Motor neuron (in vitro differentiated cells): Measurements from ENCODE around the gene IQGAP2. TPM values are rescaled to one million over a fixed set of nuclear protein-coding genes. Genes with fewer than 3 reads are reported as not detected.
A peak's percentile ranks its signal among the peaks of the same experiment; 100 is the strongest.

Experiments
- ATAC-seq, 8 experiments: fragments of 200-7000 bp; cut with Tn5 transposase; replicated peaks in 6 of 8; 2 replicates each; pipeline ENCODE4 v1.8.0; 2021; ENCODE audit warnings: mild to moderate bottlenecking in 8 of 8, moderate library complexity in 8 of 8
- H3K27ac ChIP-seq, 2 donors: fragments of 250-450 bp; sonication (Bioruptor Pico); 2 replicates each; pipeline ENCODE4 v1.9.0; 2021; ENCODE audit warnings: antibody characterized with exemption in 2 of 2, mild to moderate bottlenecking in 2 of 2, moderate library complexity in 1 of 2
- H3K4me1 ChIP-seq, 2 donors: fragments of 250-450 bp; sonication (Bioruptor Pico); replicated peaks in 1 of 2; 2 replicates each; pipeline ENCODE4 v1.6.1; 2021; ENCODE audit warnings: antibody characterized with exemption in 2 of 2, mild to moderate bottlenecking in 2 of 2, moderate library complexity in 1 of 2
- H3K4me3 ChIP-seq, 5 donors: fragments of 250-450 bp; sonication (Bioruptor Pico); 2 replicates each; pipeline ENCODE4 v1.9.0; 2021; ENCODE audit warnings: antibody characterized with exemption in 5 of 5, mild to moderate bottlenecking in 5 of 5, moderate library complexity in 4 of 5
- WGBS, 10 experiments: fragments of 450-650 bp; shearing (Covaris generic); methylation state at CpG; one replicate each; pipeline ENCODE4 v1.0.0; 2022; 5-methylcytosine and 5-hydroxymethylcytosine counted together
- in situ Hi-C, 9 experiments: fragments of 400-800 bp; cut with MboI; loops; one replicate each; pipeline ENCODE4 v1.15.0; 2021; ENCODE audit warnings: low sequenced_read_pairs in 9 of 9, low pct_unique_long_range_greater_than_20kb in 2 of 9; ENCODE audit not compliant: unreplicated experiment in 9 of 9
- total RNA-seq, 8 experiments: library from RNA; unstranded; fragments of 300-600 nt; gene quantifications; 2 replicates each; pipeline versions ENCODE4 v1.2.3 to v1.2.4, GENCODE V29; 2022

IQGAP2 gene
- total RNA-seq, 8 experiments from 2014 or later, result 6.3 to 74.8 (median 14.2) TPM

- Histone ChIP-seq H3K4me3 (peak overlapping the region; percentile 51 to 79 (median 65)), H3K4me1 (peaks cover 10 to 25% of the 10 kb centered on the region in 2 donors), H3K27ac (no peak overlapping the region)
- 0 to 79% (median 33%) methylated on average over 1 to 8 of the region's 21 CpGs; no CpG with 5 or more reads in 1 of the 10 experiments for WGBS, 10 experiments
- in situ Hi-C loops, result loop anchor here in 2 of 9 experiments (10.0 kb wide), 1 partner anchor 140 kb away; no protein-coding TSS in a partner anchor
- peak in 6 of 8 experiments; percentile 10 to 27 (median 20) for ATAC-seq
Observed at GRCh38 chr5:76404223-76405211, 1.4 kb downstream of the IQGAP2 start.

- Histone ChIP-seq H3K4me3 (no peak overlapping the region), H3K4me1 (peaks cover 10 to 25% of the 10 kb centered on the region in 2 donors), H3K27ac (no peak overlapping the region)
- WGBS, 10 experiments, result 0 to 56% (median 17%) methylated on average over 1 of the region's 1 CpG; no CpG with 5 or more reads in 5 of the 10 experiments
- no peak for ATAC-seq
- in situ Hi-C loops, result loop anchor here in 2 of 9 experiments (10.0 kb wide), 1 partner anchor 139 kb away; no protein-coding TSS in a partner anchor
Observed at GRCh38 chr5:76406014-76406413, 2.9 kb downstream of the IQGAP2 start.

GRCh38 chr5:76406673-76407072, 3.6 kb downstream of the IQGAP2 start:
- in situ Hi-C loops, result loop anchor here in 2 of 9 experiments (10.0 kb wide), 1 partner anchor 138 kb away; no protein-coding TSS in a partner anchor
- ATAC-seq, result no peak
- Histone ChIP-seq H3K4me1 (peaks cover 10 to 24% of the 10 kb centered on the region in 2 donors), H3K27ac (no peak overlapping the region), H3K4me3 (no peak overlapping the region)
- 40 to 100% (median 74%) methylated on average over 1 of the region's 1 CpG; no CpG with 5 or more reads in 6 of the 10 experiments for WGBS, 10 experiments

DNA sequence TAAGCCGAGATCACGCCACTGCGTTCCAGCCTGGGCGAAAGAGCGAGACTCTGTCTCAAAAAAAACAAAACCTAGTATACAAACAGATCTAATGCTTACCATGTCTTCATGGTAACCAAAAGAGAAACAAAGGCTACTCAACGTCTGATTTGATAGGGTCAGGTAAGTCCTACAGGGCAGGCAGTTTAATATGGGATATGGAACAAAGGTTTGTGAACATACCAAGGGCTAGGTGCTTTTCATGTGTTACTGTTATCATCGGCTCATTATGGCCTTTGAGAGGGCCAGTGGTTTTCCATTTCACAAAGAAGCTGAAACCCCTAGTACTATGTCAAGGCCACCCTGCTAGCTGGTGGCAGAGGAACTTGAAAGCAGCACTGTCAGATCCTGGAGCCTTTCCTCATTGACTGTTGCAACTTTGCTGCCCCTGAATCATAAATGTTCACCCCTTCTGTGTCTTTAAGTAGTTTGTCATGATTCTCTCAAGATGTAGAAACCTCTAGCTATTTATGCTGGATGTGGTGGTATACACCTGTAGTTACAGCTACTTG, 5.1 kb downstream of the IQGAP2 start:
- in situ Hi-C loops, result loop anchor here in 2 of 9 experiments (10.0 kb wide), 1 partner anchor 137 kb away; no protein-coding TSS in a partner anchor
- Histone ChIP-seq H3K4me3 (no peak overlapping the region), H3K4me1 (peaks cover 4 to 17% of the 10 kb centered on the region in 2 donors), H3K27ac (no peak overlapping the region)
- ATAC-seq, result no peak
- 20 to 100% (median 90%) methylated on average over 1 to 3 of the region's 7 CpGs; no CpG with 5 or more reads in 5 of the 10 experiments for WGBS, 10 experiments

DNA sequence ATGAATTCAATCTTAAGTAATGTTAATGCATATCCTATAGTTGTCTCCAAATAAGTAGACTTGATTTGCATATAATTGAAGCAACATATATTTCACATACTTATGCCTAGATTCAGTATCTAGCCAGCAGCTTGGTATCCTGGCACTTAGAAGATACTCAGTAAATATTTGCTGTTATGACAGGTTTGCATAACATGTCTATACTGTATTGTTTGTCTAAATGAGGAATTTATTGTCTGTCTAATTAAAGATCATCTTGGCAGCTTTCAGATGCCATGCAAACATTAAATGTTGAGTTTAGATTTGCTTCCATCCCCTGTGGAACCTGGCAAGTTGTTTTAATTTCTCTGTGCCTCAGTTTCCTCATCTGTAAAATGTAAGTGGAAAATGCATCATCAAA, 9.4 kb downstream of the IQGAP2 start:
- Histone ChIP-seq H3K4me1 (no peaks in the 10 kb centered on the region), H3K27ac (no peak overlapping the region), H3K4me3 (no peak overlapping the region)
- no peak for ATAC-seq
- in situ Hi-C loops, result no loop called here

- no peak for ATAC-seq
- WGBS, 10 experiments, result 20 to 100% (median 95%) methylated on average over 1 to 5 of the region's 5 CpGs; no CpG with 5 or more reads in 3 of the 10 experiments
- in situ Hi-C loops, result no loop called here
- no peaks in the 10 kb centered on the region for H3K4me1 ChIP-seq
- no peak overlapping the region for H3K27ac ChIP-seq
- H3K4me3 ChIP-seq, result no peak overlapping the region
Observed at GRCh38 chr5:76413746-76414145, 10.7 kb downstream of the IQGAP2 start.

DNA sequence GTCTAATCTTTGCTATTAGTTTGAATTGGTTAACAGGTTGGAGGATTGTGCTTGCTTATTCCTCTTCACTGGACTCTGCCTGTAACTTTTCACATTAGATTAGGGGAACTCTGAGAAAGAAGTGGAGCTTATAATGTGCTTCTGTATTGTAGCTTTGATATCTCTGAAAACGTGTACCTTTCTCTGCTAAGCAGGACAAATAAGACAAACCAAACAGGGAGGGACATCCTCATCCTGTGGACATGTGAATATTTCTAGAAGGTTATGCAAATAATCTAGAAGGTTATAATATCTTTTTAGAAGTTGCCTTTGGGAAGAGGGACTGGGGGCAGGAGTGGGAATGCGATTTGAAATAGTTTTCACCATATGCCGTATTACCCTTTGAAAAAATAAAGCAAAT, 11.7 kb downstream of the IQGAP2 start:
- Histone ChIP-seq H3K27ac (no peak overlapping the region), H3K4me3 (no peak overlapping the region), H3K4me1 (no peaks in the 10 kb centered on the region)
- no peak for ATAC-seq
- 8 to 93% (median 50%) methylated on average over 1 to 3 of the region's 3 CpGs; no CpG with 5 or more reads in 3 of the 10 experiments for WGBS, 10 experiments
- in situ Hi-C loops, result no loop called here

- no peak overlapping the region for H3K27ac ChIP-seq
- in situ Hi-C loops, result no loop called here
- no peaks in the 10 kb centered on the region for H3K4me1 ChIP-seq
- 14 to 100% (median 70%) methylated on average over 1 to 2 of the region's 2 CpGs; no CpG with 5 or more reads in 2 of the 10 experiments for WGBS, 10 experiments
- no peak overlapping the region for H3K4me3 ChIP-seq
- ATAC-seq, result peak in 1 of 8 experiments; percentile 17
Observed at GRCh38 chr5:76415855-76416254, 12.8 kb downstream of the IQGAP2 start.

DNA sequence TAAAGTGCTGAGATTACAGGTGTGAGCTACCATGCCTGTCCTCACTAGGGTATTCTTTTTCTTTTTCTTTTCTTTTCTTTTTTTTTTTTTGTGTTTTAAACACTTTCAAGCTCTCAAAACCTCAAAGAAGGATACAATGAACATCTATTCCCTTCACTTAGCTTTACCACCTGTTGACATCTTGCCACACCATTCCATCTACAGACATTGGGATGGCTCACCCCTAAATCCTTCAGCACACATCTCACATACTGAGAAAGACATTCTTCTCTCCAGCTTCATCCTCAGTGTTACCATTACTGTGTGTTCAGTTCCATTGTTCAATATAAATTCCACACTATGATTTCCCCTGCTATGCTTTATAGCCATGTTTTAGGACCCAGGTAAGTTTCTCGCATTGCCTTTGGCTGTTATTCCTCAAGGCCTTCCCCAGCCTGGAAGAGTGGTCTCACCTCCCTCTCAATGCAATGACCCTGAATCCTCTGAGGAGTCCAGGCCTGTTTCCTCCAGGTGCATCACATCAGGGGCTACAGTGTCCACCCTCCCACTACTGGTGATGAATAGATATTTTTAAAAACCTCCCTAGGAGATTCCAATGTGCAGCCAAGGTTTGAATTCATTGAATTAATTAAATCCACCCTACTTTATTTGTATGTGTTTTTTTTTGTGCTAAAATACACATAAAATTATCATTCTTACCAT, 16.7 kb downstream of the IQGAP2 start:
- in situ Hi-C loops, result no loop called here
- Histone ChIP-seq H3K27ac (no peak overlapping the region), H3K4me3 (no peak overlapping the region), H3K4me1 (peaks cover 0 to under 1% of the 10 kb centered on the region in 2 donors)
- WGBS, 10 experiments, result 71 to 100% methylated on average over 1 of the region's 1 CpG; no CpG with 5 or more reads in 8 of the 10 experiments
- ATAC-seq, result no peak

DNA sequence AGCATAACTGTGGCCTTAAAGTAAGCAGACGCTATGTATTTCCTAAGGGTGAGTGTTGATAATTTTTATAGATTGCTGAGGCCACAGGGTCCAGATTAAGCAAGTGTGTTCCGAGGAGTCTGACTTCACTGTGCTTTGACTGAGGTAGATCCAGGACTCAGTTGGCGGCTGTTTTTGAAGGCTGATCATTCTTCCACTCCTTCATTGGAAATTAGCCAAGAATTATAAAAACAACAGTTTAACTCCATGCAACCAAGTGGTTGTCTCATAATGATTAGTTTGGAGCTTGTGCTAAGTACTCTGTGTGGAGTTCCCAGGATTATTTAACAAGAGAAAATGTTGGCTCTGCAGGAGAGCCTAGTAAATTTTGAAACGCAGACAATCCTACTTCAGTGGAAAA, 19.1 kb downstream of the IQGAP2 start:
- in situ Hi-C loops, result no loop called here
- no peak for ATAC-seq
- WGBS, 10 experiments, result 15 to 100% (median 80%) methylated on average over 1 to 4 of the region's 4 CpGs; no CpG with 5 or more reads in 2 of the 10 experiments
- peaks cover 22% of the 10 kb centered on the region in 2 donors for H3K4me1 ChIP-seq
- H3K4me3 ChIP-seq, result no peak overlapping the region
- no peak overlapping the region for H3K27ac ChIP-seq

DNA sequence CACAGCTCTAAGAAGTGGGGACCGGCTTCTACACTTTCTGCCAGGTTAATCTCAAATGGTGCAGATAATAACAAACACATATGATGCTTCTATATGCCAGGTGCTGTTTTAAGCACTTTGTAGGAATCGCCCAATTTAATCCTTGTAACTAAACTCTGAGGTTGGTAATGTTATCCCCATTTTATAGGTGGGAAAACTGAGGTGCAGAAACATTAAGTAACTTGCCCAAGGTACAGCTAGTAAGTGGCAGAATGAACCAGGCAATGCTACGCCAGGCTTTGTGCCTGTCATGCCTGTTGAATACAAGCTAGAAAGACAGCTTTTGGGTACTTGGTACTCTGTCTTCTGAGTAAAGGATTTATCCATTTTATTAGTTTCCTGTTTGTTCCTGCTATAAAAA, 19.7 kb downstream of the IQGAP2 start:
- ATAC-seq, result no peak
- in situ Hi-C loops, result no loop called here
- Histone ChIP-seq H3K27ac (no peak overlapping the region), H3K4me1 (peaks cover 27% of the 10 kb centered on the region in 2 donors), H3K4me3 (no peak overlapping the region)
- WGBS, 10 experiments, result 13 to 100% (median 94%) methylated on average over 1 to 3 of the region's 3 CpGs; no CpG with 5 or more reads in 1 of the 10 experiments

GRCh38 chr5:76425146-76425545, 22.1 kb downstream of the IQGAP2 start:
- peaks cover 32% of the 10 kb centered on the region in 2 donors for H3K4me1 ChIP-seq
- ATAC-seq, result no peak
- H3K4me3 ChIP-seq, result no peak overlapping the region
- in situ Hi-C loops, result no loop called here
- peak overlapping the region in 1 of 2 donors; percentile 12 for H3K27ac ChIP-seq
- 6 to 100% (median 40%) methylated on average over 2 to 4 of the region's 4 CpGs for WGBS, 10 experiments
